K562 (cell line): Measurements from ENCODE around the gene MRPS35.

Source experiments
- CCAR2 ChIP-seq: fragments of 200-400 bp; formaldehyde crosslinking; IDR thresholded peaks from 2 replicates; pipeline ENCODE4 v1.6.1; 2017; ENCODE audit warnings: mild to moderate bottlenecking, low read depth, low read length
- EP300 ChIP-seq: IDR thresholded peaks from 2 replicates; pipeline ENCODE4 v1.6.1; 2012; ENCODE audit warnings: low read length, improper control_type of control experiment
- SMARCC2 ChIP-seq: fragments of 450-650 bp; IDR thresholded peaks from 2 replicates; pipeline ENCODE4 v1.6.1; 2017; ENCODE audit warnings: antibody characterized with exemption, moderate library complexity, mild to moderate bottlenecking, low read depth
- TARDBP ChIP-seq: fragments of 450-650 bp; IDR thresholded peaks from 2 replicates; pipeline ENCODE4 v1.6.1; 2016
- ZBTB7A ChIP-seq: IDR thresholded peaks from 2 replicates; pipeline ENCODE4 v1.6.1; 2011; ENCODE audit warnings: low read depth, mild to moderate bottlenecking, low read length, moderate library complexity, borderline replicate concordance; ENCODE audit not compliant: control insufficient read depth
- TF ChIP-seq, protein P1 (sequence below): sonication (generic); formaldehyde crosslinking; IDR thresholded peaks from 2 replicates; pipeline ENCODE4 v1.8.0; 2022; ENCODE audit warnings: mild to moderate bottlenecking, low read depth, missing genetic modification reagents
- TF ChIP-seq, protein P2 (sequence below), 3 experiments: IDR thresholded peaks in 2 of 3; conservative IDR thresholded peaks in 1 of 3; 2 replicates each; pipeline ENCODE4 v1.5.1; 2011 to 2012; ENCODE audit warnings: low read length in 3 of 3, mild to moderate bottlenecking in 3 of 3, control low read depth in 2 of 3, improper control_type of control experiment in 1 of 3, inconsistent platforms in 1 of 3, low read depth in 1 of 3, mixed read lengths in 1 of 3, moderate library complexity in 1 of 3; ENCODE audit not compliant: insufficient read depth in 2 of 3

- TF ChIP-seq, protein P1, sequence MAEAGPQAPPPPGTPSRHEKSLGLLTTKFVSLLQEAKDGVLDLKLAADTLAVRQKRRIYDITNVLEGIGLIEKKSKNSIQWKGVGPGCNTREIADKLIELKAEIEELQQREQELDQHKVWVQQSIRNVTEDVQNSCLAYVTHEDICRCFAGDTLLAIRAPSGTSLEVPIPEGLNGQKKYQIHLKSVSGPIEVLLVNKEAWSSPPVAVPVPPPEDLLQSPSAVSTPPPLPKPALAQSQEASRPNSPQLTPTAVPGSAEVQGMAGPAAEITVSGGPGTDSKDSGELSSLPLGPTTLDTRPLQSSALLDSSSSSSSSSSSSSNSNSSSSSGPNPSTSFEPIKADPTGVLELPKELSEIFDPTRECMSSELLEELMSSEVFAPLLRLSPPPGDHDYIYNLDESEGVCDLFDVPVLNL (CRISPR knock-in tag), result no peak
- TF ChIP-seq SMARCC2 (no peak), EP300 (no peak), TARDBP (no peak), ZBTB7A (no peak), CCAR2 (no peak)
- TF ChIP-seq, protein P2, sequence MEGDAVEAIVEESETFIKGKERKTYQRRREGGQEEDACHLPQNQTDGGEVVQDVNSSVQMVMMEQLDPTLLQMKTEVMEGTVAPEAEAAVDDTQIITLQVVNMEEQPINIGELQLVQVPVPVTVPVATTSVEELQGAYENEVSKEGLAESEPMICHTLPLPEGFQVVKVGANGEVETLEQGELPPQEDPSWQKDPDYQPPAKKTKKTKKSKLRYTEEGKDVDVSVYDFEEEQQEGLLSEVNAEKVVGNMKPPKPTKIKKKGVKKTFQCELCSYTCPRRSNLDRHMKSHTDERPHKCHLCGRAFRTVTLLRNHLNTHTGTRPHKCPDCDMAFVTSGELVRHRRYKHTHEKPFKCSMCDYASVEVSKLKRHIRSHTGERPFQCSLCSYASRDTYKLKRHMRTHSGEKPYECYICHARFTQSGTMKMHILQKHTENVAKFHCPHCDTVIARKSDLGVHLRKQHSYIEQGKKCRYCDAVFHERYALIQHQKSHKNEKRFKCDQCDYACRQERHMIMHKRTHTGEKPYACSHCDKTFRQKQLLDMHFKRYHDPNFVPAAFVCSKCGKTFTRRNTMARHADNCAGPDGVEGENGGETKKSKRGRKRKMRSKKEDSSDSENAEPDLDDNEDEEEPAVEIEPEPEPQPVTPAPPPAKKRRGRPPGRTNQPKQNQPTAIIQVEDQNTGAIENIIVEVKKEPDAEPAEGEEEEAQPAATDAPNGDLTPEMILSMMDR (IDR thresholded peaks at IDR 0.05 in 2 of 3, conservative IDR thresholded peaks at IDR 0.05 in 1 of 3; ENCODE audit: insufficient read depth in 2 of 3, low read depth in 1 of 3, low read length in 3 of 3), result no peak
Observed at GRCh38 chr12:27754795-27755194, 44.2 kb downstream of the MRPS35 start.
